Fibroblast of lung (primary cell): ENCODE results near the gene WNT9A.

Experiments used
- EZH2 ChIP-seq: IDR thresholded peaks from 2 replicates; pipeline ENCODE4 v1.5.1; 2012; ENCODE audit warnings: low read length, control low read depth, mild to moderate bottlenecking; ENCODE audit errors: missing control alignments
- TF ChIP-seq, protein P1 (sequence below), 2 donors: IDR thresholded peaks in 1 of 2; conservative IDR thresholded peaks in 1 of 2; 1 replicate in 1 of 2; 2 replicates in 1 of 2; pipeline ENCODE4 v1.5.1; 2011 to 2012; ENCODE audit warnings: low read length in 2 of 2, control low read depth in 1 of 2, inconsistent platforms in 1 of 2, low read depth in 1 of 2, mild to moderate bottlenecking in 1 of 2

GRCh38 chr1:227919906-227920305 is 27.8 kb downstream of the WNT9A start:
- TF ChIP-seq, protein P1, sequence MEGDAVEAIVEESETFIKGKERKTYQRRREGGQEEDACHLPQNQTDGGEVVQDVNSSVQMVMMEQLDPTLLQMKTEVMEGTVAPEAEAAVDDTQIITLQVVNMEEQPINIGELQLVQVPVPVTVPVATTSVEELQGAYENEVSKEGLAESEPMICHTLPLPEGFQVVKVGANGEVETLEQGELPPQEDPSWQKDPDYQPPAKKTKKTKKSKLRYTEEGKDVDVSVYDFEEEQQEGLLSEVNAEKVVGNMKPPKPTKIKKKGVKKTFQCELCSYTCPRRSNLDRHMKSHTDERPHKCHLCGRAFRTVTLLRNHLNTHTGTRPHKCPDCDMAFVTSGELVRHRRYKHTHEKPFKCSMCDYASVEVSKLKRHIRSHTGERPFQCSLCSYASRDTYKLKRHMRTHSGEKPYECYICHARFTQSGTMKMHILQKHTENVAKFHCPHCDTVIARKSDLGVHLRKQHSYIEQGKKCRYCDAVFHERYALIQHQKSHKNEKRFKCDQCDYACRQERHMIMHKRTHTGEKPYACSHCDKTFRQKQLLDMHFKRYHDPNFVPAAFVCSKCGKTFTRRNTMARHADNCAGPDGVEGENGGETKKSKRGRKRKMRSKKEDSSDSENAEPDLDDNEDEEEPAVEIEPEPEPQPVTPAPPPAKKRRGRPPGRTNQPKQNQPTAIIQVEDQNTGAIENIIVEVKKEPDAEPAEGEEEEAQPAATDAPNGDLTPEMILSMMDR (conservative IDR thresholded peaks at IDR 0.05 in 1 of 2, IDR thresholded peaks at IDR 0.05 in 1 of 2; ENCODE audit: low read depth in 1 of 2, low read length in 2 of 2) = no peak
- no peak for TF ChIP-seq EZH2
